ENCODE data around the gene RETN. TPM values are rescaled to one million over a fixed set of nuclear protein-coding genes. Genes with fewer than 3 reads are reported as not detected.

Gene RETN
- total and polyA plus RNA-seq, 2 of the 8 experiments (the other 6 are each of a cell fraction or from before 2014, with no cell fraction given) = not detected

- no peak overlapping the region for H3K4ac ChIP-seq (replicated peaks; ENCODE audit: insufficient read length, low read depth, low read length)
- no peak overlapping the region for H3K9ac ChIP-seq (replicated peaks in 1 of 4; ENCODE audit: extremely low read depth in 1 of 4, low read depth in 3 of 4, low read length in 3 of 4)
- H3K27me3 ChIP-seq (replicated peaks in 1 of 4; ENCODE audit: control insufficient read depth in 3 of 4, extremely low read depth in 1 of 4, insufficient read depth in 3 of 4, low read length in 3 of 4) = no peaks in the 10 kb centered on the region; a peak in 1 of 7 replicates
- H2AK5ac ChIP-seq (ENCODE audit: low read depth, low read length) = no peak overlapping the region
- ChIA-PET POLR2A (ENCODE audit: partially characterized antibody) (no interaction called here), CTCF (ENCODE audit: partially characterized antibody) (no interaction called here)
- H2BK120ac ChIP-seq (replicated peaks; ENCODE audit: low read depth, low read length) = no peak overlapping the region
- H3K79me1 ChIP-seq (ENCODE audit: low read depth, low read length) = no peaks in the 10 kb centered on the region
- no peaks in the 10 kb centered on the region for H3K9me3 ChIP-seq (ENCODE audit: insufficient read depth in 2 of 2, low read depth in 1 of 2, low read length in 1 of 2)
- H4K20me1 ChIP-seq (replicated peaks in 1 of 2; ENCODE audit: control insufficient read depth in 1 of 2, insufficient read depth in 2 of 2, low read length in 2 of 2) = no peaks in the 10 kb centered on the region
- 0 out of 2 replicates have a peak, but pooled peaks cover 1% of the 10 kb centered on the region for H3K23me2 ChIP-seq (ENCODE audit: low read depth, low read length)
- DNase-seq (ENCODE audit: low read depth in 1 of 2, low spot score in 2 of 2) (no peak), FAIRE-seq (no peak)
- H3K18ac ChIP-seq (ENCODE audit: extremely low read depth, low read length) = no peak overlapping the region
- no peaks in the 10 kb centered on the region for H3K79me2 ChIP-seq (ENCODE audit: control insufficient read depth in 1 of 2, insufficient read depth in 2 of 2, low read length in 2 of 2)
- H4K5ac ChIP-seq (ENCODE audit: insufficient read length, low read depth, low read length) = no peak overlapping the region
- H3K56ac ChIP-seq (replicated peaks; ENCODE audit: insufficient read length, low read depth, low read length) = no peak overlapping the region
- no peaks in the 10 kb centered on the region; a peak in 1 of 7 replicates for H3K4me1 ChIP-seq (replicated peaks in 1 of 4; ENCODE audit: control insufficient read depth in 3 of 4, insufficient read depth in 4 of 4, low read length in 3 of 4)
- no peak overlapping the region for H2BK5ac ChIP-seq (ENCODE audit: low read depth, low read length)
- H4K91ac ChIP-seq (replicated peaks; ENCODE audit: insufficient read length, low read length) = no peak overlapping the region
- H3K14ac ChIP-seq (ENCODE audit: insufficient read length) = no peak overlapping the region
- no peak overlapping the region for H3K4me2 ChIP-seq (ENCODE audit: insufficient read depth in 1 of 2, low read depth in 2 of 2, low read length in 2 of 2)
- H3K23ac ChIP-seq (ENCODE audit: insufficient read length) = no peak overlapping the region
- WGBS, 2 experiments (ENCODE audit: extremely low coverage in 1 of 2, insufficient coverage in 1 of 2, insufficient read length in 1 of 2, insufficient replicate concordance in 2 of 2, low coverage in 1 of 2, low lambda C conversion rate in 2 of 2, missing lambda C conversion rate in 1 of 2) = 83% methylated on average over 5 of the region's 5 CpGs; no CpG with 5 or more reads in 1 of the 2 experiments
- no peak overlapping the region for H2BK20ac ChIP-seq (ENCODE audit: low read length)
- no peak overlapping the region for H3K4me3 ChIP-seq (ENCODE audit: extremely low read depth in 1 of 4, insufficient read depth in 2 of 4, low read depth in 3 of 4, low read length in 4 of 4)
- H2BK15ac ChIP-seq (ENCODE audit: low read length) = no peak overlapping the region
- H2AFZ ChIP-seq (ENCODE audit: low read length) = no peak overlapping the region
- no peak overlapping the region for H2BK12ac ChIP-seq (ENCODE audit: low read depth, low read length)
- no peak overlapping the region for H3K27ac ChIP-seq (ENCODE audit: low read depth, low read length)
- no peaks in the 10 kb centered on the region for H3K36me3 ChIP-seq (ENCODE audit: control insufficient read depth in 2 of 4, insufficient read depth in 4 of 4, low read length in 3 of 4)
- H4K8ac ChIP-seq (ENCODE audit: extremely low read depth, insufficient read depth, low read length) = no peak overlapping the region
- no peak for TF ChIP-seq RBBP5 (IDR thresholded peaks at IDR 0.05; ENCODE audit: borderline replicate concordance, low read depth, low read length)
- TF ChIP-seq RNF2 (IDR thresholded peaks at IDR 0.05; ENCODE audit: borderline replicate concordance, low read depth, low read length, missing control alignments, poor library complexity, severe bottlenecking) = no peak
- TF ChIP-seq NRF1 (IDR thresholded peaks at IDR 0.05; ENCODE audit: low read depth, low read length) = no peak
- no peak for TF ChIP-seq SIRT6 (IDR thresholded peaks at IDR 0.05; ENCODE audit: low read length)
- no peak for TF ChIP-seq KDM4A (IDR thresholded peaks at IDR 0.05; ENCODE audit: low read depth, low read length, severe bottlenecking)
- no peak for TF ChIP-seq SAP30 (IDR thresholded peaks at IDR 0.05; ENCODE audit: insufficient read depth, insufficient replicate concordance, low read length)
- no peak for TF ChIP-seq USF2 (IDR thresholded peaks at IDR 0.05; ENCODE audit: low read length)
- TF ChIP-seq CEBPB (IDR thresholded peaks at IDR 0.05; ENCODE audit: low read depth, low read length) = no peak
- TF ChIP-seq CBX5 (IDR thresholded peaks at IDR 0.05; ENCODE audit: low read depth, low read length) = no peak
- no peak for TF ChIP-seq TAF7 (optimal IDR thresholded peaks at IDR 0.05; ENCODE audit: borderline replicate concordance, low read depth, low read length)
- no peak for TF ChIP-seq GABPA (IDR thresholded peaks at IDR 0.05; ENCODE audit: borderline replicate concordance, insufficient read depth, low read length)
- TF ChIP-seq, protein P1, sequence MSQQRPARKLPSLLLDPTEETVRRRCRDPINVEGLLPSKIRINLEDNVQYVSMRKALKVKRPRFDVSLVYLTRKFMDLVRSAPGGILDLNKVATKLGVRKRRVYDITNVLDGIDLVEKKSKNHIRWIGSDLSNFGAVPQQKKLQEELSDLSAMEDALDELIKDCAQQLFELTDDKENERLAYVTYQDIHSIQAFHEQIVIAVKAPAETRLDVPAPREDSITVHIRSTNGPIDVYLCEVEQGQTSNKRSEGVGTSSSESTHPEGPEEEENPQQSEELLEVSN (IDR thresholded peaks at IDR 0.05) = no peak
Measured at GRCh38 chr19:7710616-7711015, 41.8 kb downstream of the RETN start.

All from H1 (cell line).